Measurements from ENCODE around the gene RAB7A. TPM values are rescaled to one million over a fixed set of nuclear protein-coding genes. Genes with fewer than 3 reads are reported as not detected.

Gene RAB7A
- total and polyA plus RNA-seq, 2 of the 4 experiments (the other 2 are of a cell fraction) = 57.0 to 240 TPM

- no peaks in the 10 kb centered on the region for H3K9me3 ChIP-seq (ENCODE audit: control insufficient read depth, insufficient read depth, low read length)
- BruUV-seq (replicated peaks) = no TSS peak
- H3K18ac ChIP-seq (ENCODE audit: low read depth, low read length) = no peak overlapping the region
- no peak overlapping the region for H4K91ac ChIP-seq (ENCODE audit: insufficient read depth, low read depth, low read length)
- DNase-seq = no peak
- no peak for ATAC-seq (ENCODE audit: low read depth)
- H3K14ac ChIP-seq (replicated peaks; ENCODE audit: low read depth, low read length) = no peak overlapping the region
- no peak overlapping the region for H3K23ac ChIP-seq (ENCODE audit: low read depth, low read length)
- ChIA-PET POLR2A (ENCODE audit: unreplicated experiment) (no interaction called here), CTCF (interaction anchor here (0.6 to 0.8 kb wide), 2 partner anchors 18 to 587 kb away, joined by 3 read pairs; no protein-coding TSS in a partner anchor)
- peaks cover 43 to 94% of the 10 kb centered on the region in 2 experiments for H3K79me1 ChIP-seq (ENCODE audit: low read depth in 1 of 2, low read length in 2 of 2)
- H2BK5ac ChIP-seq (ENCODE audit: low read depth, low read length, poor library complexity, severe bottlenecking) = no peak overlapping the region
- peaks cover 37% of the 10 kb centered on the region for H3K9me1 ChIP-seq (ENCODE audit: insufficient read depth, low read length)
- H4K8ac ChIP-seq (ENCODE audit: low read depth in 2 of 2, low read length in 2 of 2) = no peak overlapping the region
- H3K9ac ChIP-seq (ENCODE audit: low read depth, low read length) = no peak overlapping the region
- H4K20me1 ChIP-seq (ENCODE audit: insufficient read depth, low read length) = peaks cover 96% of the 10 kb centered on the region
- peaks cover 5% of the 10 kb centered on the region; the same call in 1 of the 2 replicates for H3K36me3 ChIP-seq (ENCODE audit: control insufficient read depth, insufficient read depth, low read length)
- H2BK120ac ChIP-seq (ENCODE audit: low read depth, low read length) = no peak overlapping the region
- H2AK9ac ChIP-seq (replicated peaks; ENCODE audit: low read depth, low read length, poor library complexity) = no peak overlapping the region
- in situ Hi-C loops (cut with MboI; ENCODE audit: low sequenced_read_pairs) (no loop called here), intact Hi-C loops (cut with micrococcal nuclease) (no loop called here), dilution Hi-C loops (cut with HindIII; ENCODE audit: low sequenced_read_pairs, unreplicated experiment) (no loop called here)
- H3K27ac ChIP-seq (ENCODE audit: insufficient read depth, low read length) = no peak overlapping the region
- no peak overlapping the region for H3K4me2 ChIP-seq (ENCODE audit: low read depth, low read length)
- H2BK15ac ChIP-seq (ENCODE audit: low read depth, low read length) = no peak overlapping the region
- peaks cover 15% of the 10 kb centered on the region for H3K4me1 ChIP-seq (ENCODE audit: control insufficient read depth, insufficient read depth, low read length)
- H2AK5ac ChIP-seq (ENCODE audit: low read depth, low read length) = no peak overlapping the region
- no peak overlapping the region for H4K5ac ChIP-seq (ENCODE audit: low read depth, low read length)
- H2AFZ ChIP-seq (replicated peaks; ENCODE audit: low read length, poor library complexity) = no peak overlapping the region
- no peak overlapping the region for H2BK20ac ChIP-seq (ENCODE audit: low read depth, low read length)
- TF ChIP-seq MXI1 (IDR thresholded peaks at IDR 0.05; ENCODE audit: borderline replicate concordance, low read depth, low read length) (no peak), RFX5 (IDR thresholded peaks at IDR 0.05; ENCODE audit: low read depth, low read length) (no peak), CHD1 (IDR thresholded peaks at IDR 0.05; ENCODE audit: low read depth, low read length) (no peak), RAD21 (IDR thresholded peaks at IDR 0.05; ENCODE audit: low read length) (no peak), MAFK (IDR thresholded peaks at IDR 0.05; ENCODE audit: low read depth, low read length) (no peak), SMC3 (IDR thresholded peaks at IDR 0.05; ENCODE audit: low read depth, low read length) (no peak), FOS (IDR thresholded peaks at IDR 0.05; ENCODE audit: low read depth, low read length) (no peak), MAZ (IDR thresholded peaks at IDR 0.05; ENCODE audit: borderline replicate concordance, low read depth, low read length) (no peak), RCOR1 (IDR thresholded peaks at IDR 0.05; ENCODE audit: insufficient replicate concordance, low read length) (no peak), ELK1 (IDR thresholded peaks at IDR 0.05; ENCODE audit: borderline replicate concordance, low read depth, low read length) (no peak)
- TF ChIP-seq, protein P1, sequence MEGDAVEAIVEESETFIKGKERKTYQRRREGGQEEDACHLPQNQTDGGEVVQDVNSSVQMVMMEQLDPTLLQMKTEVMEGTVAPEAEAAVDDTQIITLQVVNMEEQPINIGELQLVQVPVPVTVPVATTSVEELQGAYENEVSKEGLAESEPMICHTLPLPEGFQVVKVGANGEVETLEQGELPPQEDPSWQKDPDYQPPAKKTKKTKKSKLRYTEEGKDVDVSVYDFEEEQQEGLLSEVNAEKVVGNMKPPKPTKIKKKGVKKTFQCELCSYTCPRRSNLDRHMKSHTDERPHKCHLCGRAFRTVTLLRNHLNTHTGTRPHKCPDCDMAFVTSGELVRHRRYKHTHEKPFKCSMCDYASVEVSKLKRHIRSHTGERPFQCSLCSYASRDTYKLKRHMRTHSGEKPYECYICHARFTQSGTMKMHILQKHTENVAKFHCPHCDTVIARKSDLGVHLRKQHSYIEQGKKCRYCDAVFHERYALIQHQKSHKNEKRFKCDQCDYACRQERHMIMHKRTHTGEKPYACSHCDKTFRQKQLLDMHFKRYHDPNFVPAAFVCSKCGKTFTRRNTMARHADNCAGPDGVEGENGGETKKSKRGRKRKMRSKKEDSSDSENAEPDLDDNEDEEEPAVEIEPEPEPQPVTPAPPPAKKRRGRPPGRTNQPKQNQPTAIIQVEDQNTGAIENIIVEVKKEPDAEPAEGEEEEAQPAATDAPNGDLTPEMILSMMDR (conservative IDR thresholded peaks at IDR 0.05; ENCODE audit: low read depth, low read length) = no peak
- no peaks in the 10 kb centered on the region for H3K27me3 ChIP-seq (ENCODE audit: control insufficient read depth, insufficient read depth, low read length)
- no peak overlapping the region for H3K56ac ChIP-seq (ENCODE audit: extremely low read depth, insufficient read depth, low read length)
- H3K4me3 ChIP-seq (ENCODE audit: insufficient read depth, low read depth, low read length) = no peak overlapping the region
- no CpG with 5 or more reads among the region's 5 CpGs for WGBS, 2 experiments (ENCODE audit: extremely low coverage in 2 of 2, insufficient read length in 1 of 2)
- no peak overlapping the region for H3K4ac ChIP-seq (ENCODE audit: low read depth, low read length)
Measured at GRCh38 chr3:128763967-128764366, 38.0 kb downstream of the RAB7A start.
